H1 (cell line): ENCODE results near the gene PAQR8. TPM values are rescaled to one million over a fixed set of nuclear protein-coding genes. Genes with fewer than 3 reads are reported as not detected.

ENCODE experiments used
- CTCF ChIA-PET: fragments of 300-600 bp; sonication (Branson Sonifier 250); formaldehyde crosslinking; loops from one replicate; lab custom pipeline; 2021; ENCODE audit not compliant: partially characterized antibody; lab: Charles Lee
- POLR2A ChIA-PET: fragments of 300-600 bp; sonication (Branson Sonifier 250); formaldehyde crosslinking; loops from one replicate; lab custom pipeline; 2021; ENCODE audit warnings: inconsistent platforms; ENCODE audit not compliant: partially characterized antibody; lab: Charles Lee
- DNase-seq, 2 experiments: peaks; one replicate each; pipeline versions ENCODE4 v3.0.0 to v3.0.0-alpha.2; 2010 to 2022; ENCODE audit warnings: low spot score in 2 of 2, low read depth in 1 of 2, mixed read lengths in 1 of 2
- FAIRE-seq: peaks from 2 replicates; lab custom pipeline; 2011; peaks lifted over from hg19 to GRCh38; lab: Jason Lieb, UNC
- H2AFZ ChIP-seq: 2 replicates; pipeline ENCODE4 v1.8.1; 2012; ENCODE audit warnings: low read length, inconsistent platforms
- H2AK5ac ChIP-seq: 2 replicates; pipeline ENCODE4 v1.6.1; 2013; ENCODE audit warnings: low read depth, low read length
- H2BK120ac ChIP-seq: replicated peaks from 2 replicates; pipeline ENCODE3; 2013; ENCODE audit warnings: low read depth, low read length, inconsistent platforms
- H2BK12ac ChIP-seq: 2 replicates; pipeline ENCODE4 v1.6.1; 2013; ENCODE audit warnings: low read depth, low read length
- H2BK15ac ChIP-seq: 2 replicates; pipeline ENCODE4 v1.6.1; 2013; ENCODE audit warnings: low read length
- H2BK20ac ChIP-seq: 2 replicates; pipeline ENCODE4 v1.6.1; 2013; ENCODE audit warnings: low read length
- H2BK5ac ChIP-seq: 2 replicates; pipeline ENCODE4 v1.6.1; 2013; ENCODE audit warnings: low read depth, low read length
- H3K14ac ChIP-seq: 2 replicates; pipeline ENCODE4 v1.6.1; 2013; ENCODE audit warnings: inconsistent platforms; ENCODE audit not compliant: insufficient read length
- H3K18ac ChIP-seq: 2 replicates; pipeline ENCODE4 v1.6.1; 2013; ENCODE audit warnings: low read length; ENCODE audit errors: extremely low read depth
- H3K23ac ChIP-seq: 2 replicates; pipeline ENCODE4 v1.6.1; 2013; ENCODE audit warnings: inconsistent platforms; ENCODE audit not compliant: insufficient read length
- H3K23me2 ChIP-seq: 2 replicates; pipeline ENCODE4 v1.6.1; 2013; ENCODE audit warnings: low read depth, low read length
- H3K27ac ChIP-seq: 2 replicates; pipeline ENCODE4 v1.6.1; 2011; ENCODE audit warnings: low read depth, low read length, inconsistent platforms
- H3K27me3 ChIP-seq, 4 experiments: replicated peaks in 1 of 4; 1 replicate in 1 of 4; 2 replicates in 3 of 4; pipeline versions ENCODE4 v1.6.1 to v1.8.1; 2011 to 2013; ENCODE audit warnings: low read length in 3 of 4, mild to moderate bottlenecking in 3 of 4, inconsistent platforms in 2 of 4, mixed read lengths in 2 of 4, moderate library complexity in 1 of 4; ENCODE audit not compliant: control insufficient read depth in 3 of 4, insufficient read depth in 3 of 4; ENCODE audit errors: extremely low read depth in 1 of 4
- H3K36me3 ChIP-seq, 4 experiments: 2 replicates each; pipeline versions ENCODE4 v1.6.1 to v1.8.1; 2011 to 2013; ENCODE audit warnings: mild to moderate bottlenecking in 4 of 4, low read length in 3 of 4, moderate library complexity in 2 of 4, control low read depth in 1 of 4, inconsistent platforms in 1 of 4; ENCODE audit not compliant: insufficient read depth in 4 of 4, control insufficient read depth in 2 of 4
- H3K4ac ChIP-seq: replicated peaks from 2 replicates; pipeline ENCODE3; 2013; ENCODE audit warnings: low read length, low read depth, mixed read lengths, inconsistent platforms; ENCODE audit not compliant: insufficient read length
- H3K4me1 ChIP-seq, 4 experiments: replicated peaks in 1 of 4; 1 replicate in 1 of 4; 2 replicates in 3 of 4; pipeline versions ENCODE4 v1.6.1 to v1.8.1; 2011 to 2013; ENCODE audit warnings: low read length in 3 of 4, inconsistent platforms in 2 of 4, mixed read lengths in 1 of 4; ENCODE audit not compliant: insufficient read depth in 4 of 4, control insufficient read depth in 3 of 4
- H3K4me2 ChIP-seq, 2 experiments: 2 replicates each; pipeline versions ENCODE4 v1.6.1 to v1.8.1; 2011 to 2013; ENCODE audit warnings: low read depth in 2 of 2, low read length in 2 of 2, control low read depth in 1 of 2, inconsistent platforms in 1 of 2, mild to moderate bottlenecking in 1 of 2; ENCODE audit not compliant: insufficient read depth in 1 of 2
- H3K4me3 ChIP-seq, 4 experiments: fragments of 200-600, 300-600 bp in 1 of 4; sonication (generic), shearing (Covaris generic), sonication (Bioruptor Twin) in 1 of 4; 2 replicates each; pipeline versions ENCODE4 v1.5.1 to v1.8.1; 2011 to 2016; ENCODE audit warnings: low read length in 4 of 4, low read depth in 3 of 4, control low read depth in 2 of 4, inconsistent platforms in 2 of 4, mild to moderate bottlenecking in 2 of 4, mixed read lengths in 1 of 4, moderate library complexity in 1 of 4; ENCODE audit not compliant: insufficient read depth in 2 of 4; ENCODE audit errors: extremely low read depth in 1 of 4
- H3K56ac ChIP-seq: replicated peaks from 2 replicates; pipeline ENCODE3; 2013; ENCODE audit warnings: low read depth, mild to moderate bottlenecking, mixed read lengths, low read length, inconsistent platforms; ENCODE audit not compliant: insufficient read length
- H3K79me1 ChIP-seq: 2 replicates; pipeline ENCODE4 v1.6.1; 2013; ENCODE audit warnings: low read depth, low read length, control low read depth
- H3K79me2 ChIP-seq, 2 experiments: 2 replicates each; pipeline versions ENCODE4 v1.6.1 to v1.8.1; 2012 to 2013; ENCODE audit warnings: low read length in 2 of 2, mild to moderate bottlenecking in 2 of 2, inconsistent platforms in 1 of 2; ENCODE audit not compliant: insufficient read depth in 2 of 2, control insufficient read depth in 1 of 2
- H3K9ac ChIP-seq, 4 experiments: replicated peaks in 1 of 4; 1 replicate in 1 of 4; 2 replicates in 3 of 4; pipeline versions ENCODE4 v1.6.1 to v1.8.1; 2011 to 2013; ENCODE audit warnings: low read depth in 3 of 4, low read length in 3 of 4, control low read depth in 2 of 4, mild to moderate bottlenecking in 2 of 4, moderate library complexity in 2 of 4, inconsistent platforms in 1 of 4; ENCODE audit errors: extremely low read depth in 1 of 4
- H3K9me3 ChIP-seq, 2 experiments: 2 replicates each; pipeline versions ENCODE4 v1.6.1 to v1.8.1; 2012 to 2013; ENCODE audit warnings: mild to moderate bottlenecking in 2 of 2, moderate library complexity in 2 of 2, control low read depth in 1 of 2, inconsistent platforms in 1 of 2, low read depth in 1 of 2, low read length in 1 of 2, mixed read lengths in 1 of 2; ENCODE audit not compliant: insufficient read depth in 2 of 2
- H4K20me1 ChIP-seq, 2 experiments: replicated peaks in 1 of 2; 2 replicates each; pipeline versions ENCODE3 to v1.8.1; 2011 to 2013; ENCODE audit warnings: inconsistent platforms in 2 of 2, low read length in 2 of 2, mild to moderate bottlenecking in 1 of 2; ENCODE audit not compliant: insufficient read depth in 2 of 2, control insufficient read depth in 1 of 2
- H4K5ac ChIP-seq: 2 replicates; pipeline ENCODE4 v1.6.1; 2013; ENCODE audit warnings: low read length, low read depth, mixed read lengths, inconsistent platforms; ENCODE audit not compliant: insufficient read length
- H4K8ac ChIP-seq: 2 replicates; pipeline ENCODE4 v1.8.0; 2013; ENCODE audit warnings: mild to moderate bottlenecking, moderate library complexity, low read length, inconsistent platforms; ENCODE audit not compliant: insufficient read depth; ENCODE audit errors: extremely low read depth
- H4K91ac ChIP-seq: replicated peaks from 2 replicates; pipeline ENCODE3; 2013; ENCODE audit warnings: low read length, mixed read lengths, inconsistent platforms; ENCODE audit not compliant: insufficient read length
- GABPA ChIP-seq: IDR thresholded peaks from 2 replicates; pipeline ENCODE4 v1.6.1; 2011; ENCODE audit warnings: mild to moderate bottlenecking, low read length, moderate library complexity, borderline replicate concordance; ENCODE audit not compliant: insufficient read depth
- KDM1A ChIP-seq: fragments of 200-600, 300-600 bp; sonication (generic); IDR thresholded peaks from 2 replicates; pipeline ENCODE4 v1.7.1; 2016; ENCODE audit warnings: mild to moderate bottlenecking, low read length, borderline replicate concordance
- POU5F1 ChIP-seq: IDR thresholded peaks from 2 replicates; pipeline ENCODE4 v1.6.1; 2011; ENCODE audit warnings: low read depth, mild to moderate bottlenecking, low read length, moderate library complexity
- RFX5 ChIP-seq: IDR thresholded peaks from 2 replicates; pipeline ENCODE4 v1.6.1; 2011; ENCODE audit warnings: low read depth, low read length, improper control_type of control experiment, borderline replicate concordance
- SUZ12 ChIP-seq: fragments of 200-600 bp; sonication (generic); IDR thresholded peaks from 2 replicates; pipeline ENCODE4 v1.6.1; 2012; ENCODE audit warnings: mild to moderate bottlenecking, inconsistent platforms, low read length, moderate library complexity, mixed read lengths
- WGBS, 2 experiments: shearing (Covaris generic) in 1 of 2; methylation state at CpG; one replicate each; pipeline versions ENCODE4 v1.1.6 to v1.1.7; 2013 to 2015; ENCODE audit warnings: low lambda C conversion rate in 2 of 2, mixed read lengths in 2 of 2, inconsistent platforms in 1 of 2, low coverage in 1 of 2, missing lambda C conversion rate in 1 of 2; ENCODE audit not compliant: insufficient replicate concordance in 2 of 2, insufficient coverage in 1 of 2, insufficient read length in 1 of 2; ENCODE audit errors: extremely low coverage in 1 of 2, missing lambda C conversion rate in 1 of 2; 5-methylcytosine and 5-hydroxymethylcytosine counted together
- polyA plus RNA-seq, 7 experiments: library from polyadenylated mRNA; depleted of rRNA in 3 of 7; stranded (reverse) in 5 of 7; unstranded in 2 of 7; fragments of >200 nt in 5 of 7; fragments of 200-250 nt in 2 of 7; gene quantifications; 1 replicate in 5 of 7; 2 replicates in 1 of 7; 4 replicates in 1 of 7; pipeline versions ENCODE4 v1.2.1 to v1.2.3, GENCODE V29; 2011 to 2013; ENCODE audit warnings: missing spikeins in 2 of 7, mixed read lengths in 2 of 7
- total RNA-seq: library from RNA; stranded (reverse); fragmentation: NEBNext Ultra II Directional; extraction: Animal tissue kit (Norgen Biotek cat#: 25700); gene quantifications from 2 replicates; pipeline ENCODE4 v1.2.1, GENCODE V29; 2021

Gene PAQR8
- total and polyA plus RNA-seq, 2 of the 8 experiments (the other 6 are each of a cell fraction or from before 2014, with no cell fraction given): 7.6 to 9.6 TPM

DNA sequence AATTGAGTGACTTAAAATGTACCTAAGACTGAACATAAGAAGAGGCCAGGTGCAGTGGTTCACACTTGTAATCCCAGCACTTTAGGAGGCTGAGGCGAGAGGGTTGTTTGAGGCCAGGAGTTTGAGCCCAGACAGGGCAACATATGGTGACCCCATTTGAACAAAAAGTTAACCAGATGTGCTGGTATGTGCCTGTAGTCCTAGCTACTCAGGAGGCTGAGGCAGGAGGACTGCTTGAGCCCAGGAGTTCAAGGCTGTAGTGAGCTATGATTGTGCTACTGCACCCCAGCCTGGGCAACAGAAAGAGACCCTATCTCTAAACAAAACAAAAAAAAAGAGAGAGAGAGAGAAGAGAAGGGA is 10.1 kb upstream of the PAQR8 start:
- Histone ChIP-seq H2BK120ac (no peak overlapping the region), H3K18ac (no peak overlapping the region), H3K27me3 (no peaks in the 10 kb centered on the region; a peak in 1 of 7 replicates), H2BK15ac (0 out of 2 replicates have a peak overlapping the region, but pooled peaks have one; percentile 46), H4K5ac (no peak overlapping the region), H4K20me1 (no peaks in the 10 kb centered on the region), H3K79me2 (no peaks in the 10 kb centered on the region), H3K56ac (no peak overlapping the region), H3K4me1 (no peaks in the 10 kb centered on the region), H3K23ac (no peak overlapping the region), H3K36me3 (no peaks in the 10 kb centered on the region)
- CTCF ChIA-PET: interaction anchor here (0.9 to 1.7 kb wide), 5 partner anchors 11 to 88 kb away, joined by 3 to 4 read pairs (median 3); partner anchors contain the start of gene MCM3
- POLR2A ChIA-PET: interaction anchor here (0.8 to 1.2 kb wide), 3 partner anchors 25 to 69 kb away, joined by 3 to 5 read pairs (median 4); no protein-coding TSS in a partner anchor
- WGBS, 2 experiments: 86% methylated on average over 1 of the region's 1 CpG; no CpG with 5 or more reads in 1 of the 2 experiments
- TF ChIP-seq POU5F1: no peak
- TF ChIP-seq KDM1A: no peak
- no peak for TF ChIP-seq GABPA
- no peak for TF ChIP-seq SUZ12
- no peak for TF ChIP-seq RFX5
- TF ChIP-seq, all 59 proteins: peak for 0
- Histone ChIP-seq H3K23me2 (no peaks in the 10 kb centered on the region; the same call in 1 of the 2 replicates), H2BK12ac (no peak overlapping the region), H2BK5ac (no peak overlapping the region), H3K27ac (no peak overlapping the region), H3K4me3 (no peak overlapping the region), H2AK5ac (no peak overlapping the region), H3K4ac (no peak overlapping the region), H2BK20ac (no peak overlapping the region), H3K14ac (no peak overlapping the region), H4K91ac (no peak overlapping the region), H3K79me1 (no peaks in the 10 kb centered on the region), H3K4me2 (no peak overlapping the region), H4K8ac (no peak overlapping the region), H3K9me3 (no peaks in the 10 kb centered on the region), H3K9ac (no peak overlapping the region), H2AFZ (no peak overlapping the region)
- DNase-seq (no peak), FAIRE-seq (no peak)
